Right atrium auricular region (tissue), 2 donors: Measurements from ENCODE around the gene NT5DC2. TPM values are rescaled to one million over a fixed set of nuclear protein-coding genes. Genes with fewer than 3 reads are reported as not detected.

Source experiments
- DNase-seq: peaks from one replicate; pipeline ENCODE4 v3.0.0-alpha.2; 2019; ENCODE audit warnings: low spot score
- H3K27ac ChIP-seq, 2 donors: fragments of 200-600 bp; sonication (generic); 1 replicate in 1 of 2; 2 replicates in 1 of 2; pipeline ENCODE4 v1.5.1; 2016 to 2019
- H3K27me3 ChIP-seq, 2 donors: fragments of 200-600 bp; sonication (generic); one replicate each; pipeline versions ENCODE4 v1.5.1 to v1.6.0; 2017 to 2019
- H3K36me3 ChIP-seq: fragments of 200-600 bp; sonication (generic); one replicate; pipeline ENCODE4 v1.5.1; 2016
- H3K4me1 ChIP-seq, 2 donors: fragments of 200-600 bp; sonication (generic); one replicate each; pipeline versions ENCODE4 v1.5.1 to v1.6.0; 2017 to 2019
- H3K4me3 ChIP-seq, 2 donors: fragments of 200-600 bp; sonication (generic); 1 replicate in 1 of 2; 2 replicates in 1 of 2; pipeline ENCODE4 v1.5.1; 2017 to 2019; ENCODE audit warnings: mild to moderate bottlenecking in 1 of 2, moderate library complexity in 1 of 2
- H3K9me3 ChIP-seq, 2 donors: fragments of 200-600 bp; sonication (generic); one replicate each; pipeline ENCODE4 v1.5.1; 2019
- total RNA-seq, 2 donors: library from RNA; depleted of rRNA; stranded (reverse); fragments of >200 nt; gene quantifications; one replicate each; pipeline ENCODE4 v1.1.0, GENCODE V29; 2016
- TF ChIP-seq, protein P1 (sequence below), 2 donors: fragments of 200-600 bp; sonication (generic); IDR thresholded peaks; one replicate each; pipeline ENCODE4 v1.5.1; 2019; ENCODE audit warnings: antibody characterized with exemption in 2 of 2

Gene NT5DC2
- total RNA-seq, 2 donors from 2014 or later, result 94.0 to 146 TPM

DNA sequence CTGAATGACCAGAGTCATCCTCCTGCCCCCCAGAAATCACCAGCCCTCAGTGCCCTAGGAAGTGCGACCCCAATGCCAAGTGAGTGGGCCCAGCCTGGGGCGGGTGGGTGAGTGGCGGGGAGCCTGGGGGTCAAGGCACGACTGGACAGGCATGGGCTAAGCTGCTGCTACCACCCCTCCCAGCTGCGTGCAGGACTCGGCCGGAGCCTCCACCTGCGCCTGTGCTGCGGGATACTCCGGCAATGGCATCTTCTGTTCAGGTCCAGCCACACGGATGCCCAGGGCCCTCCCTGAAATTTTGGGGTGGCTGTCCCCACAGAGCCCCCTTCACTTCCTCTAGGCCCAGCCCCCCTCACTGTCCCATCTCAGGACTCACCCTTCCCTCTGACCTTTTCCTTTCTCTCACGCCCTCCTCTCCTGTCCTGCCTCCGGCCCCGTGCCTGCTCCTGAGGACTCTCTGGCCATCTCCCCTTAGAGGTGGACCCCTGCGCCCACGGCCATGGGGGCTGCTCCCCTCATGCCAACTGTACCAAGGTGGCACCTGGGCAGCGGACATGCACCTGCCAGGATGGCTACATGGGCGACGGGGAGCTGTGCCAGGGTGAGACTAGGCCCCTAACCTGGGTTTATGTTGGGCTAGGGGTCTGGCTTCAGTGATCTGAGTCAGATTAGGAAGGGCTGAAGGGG is 17.0 kb downstream of the NT5DC2 start:
- TF ChIP-seq, protein P1, sequence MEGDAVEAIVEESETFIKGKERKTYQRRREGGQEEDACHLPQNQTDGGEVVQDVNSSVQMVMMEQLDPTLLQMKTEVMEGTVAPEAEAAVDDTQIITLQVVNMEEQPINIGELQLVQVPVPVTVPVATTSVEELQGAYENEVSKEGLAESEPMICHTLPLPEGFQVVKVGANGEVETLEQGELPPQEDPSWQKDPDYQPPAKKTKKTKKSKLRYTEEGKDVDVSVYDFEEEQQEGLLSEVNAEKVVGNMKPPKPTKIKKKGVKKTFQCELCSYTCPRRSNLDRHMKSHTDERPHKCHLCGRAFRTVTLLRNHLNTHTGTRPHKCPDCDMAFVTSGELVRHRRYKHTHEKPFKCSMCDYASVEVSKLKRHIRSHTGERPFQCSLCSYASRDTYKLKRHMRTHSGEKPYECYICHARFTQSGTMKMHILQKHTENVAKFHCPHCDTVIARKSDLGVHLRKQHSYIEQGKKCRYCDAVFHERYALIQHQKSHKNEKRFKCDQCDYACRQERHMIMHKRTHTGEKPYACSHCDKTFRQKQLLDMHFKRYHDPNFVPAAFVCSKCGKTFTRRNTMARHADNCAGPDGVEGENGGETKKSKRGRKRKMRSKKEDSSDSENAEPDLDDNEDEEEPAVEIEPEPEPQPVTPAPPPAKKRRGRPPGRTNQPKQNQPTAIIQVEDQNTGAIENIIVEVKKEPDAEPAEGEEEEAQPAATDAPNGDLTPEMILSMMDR (IDR thresholded peaks at IDR 0.05), result no peak
- Histone ChIP-seq H3K27ac (no peak overlapping the region), H3K4me1 (peaks cover 0 to 6% of the 10 kb centered on the region in 2 donors), H3K36me3 (no peaks in the 10 kb centered on the region), H3K4me3 (no peak overlapping the region), H3K27me3 (no peaks in the 10 kb centered on the region), H3K9me3 (no peaks in the 10 kb centered on the region)
- no peak for DNase-seq

DNA sequence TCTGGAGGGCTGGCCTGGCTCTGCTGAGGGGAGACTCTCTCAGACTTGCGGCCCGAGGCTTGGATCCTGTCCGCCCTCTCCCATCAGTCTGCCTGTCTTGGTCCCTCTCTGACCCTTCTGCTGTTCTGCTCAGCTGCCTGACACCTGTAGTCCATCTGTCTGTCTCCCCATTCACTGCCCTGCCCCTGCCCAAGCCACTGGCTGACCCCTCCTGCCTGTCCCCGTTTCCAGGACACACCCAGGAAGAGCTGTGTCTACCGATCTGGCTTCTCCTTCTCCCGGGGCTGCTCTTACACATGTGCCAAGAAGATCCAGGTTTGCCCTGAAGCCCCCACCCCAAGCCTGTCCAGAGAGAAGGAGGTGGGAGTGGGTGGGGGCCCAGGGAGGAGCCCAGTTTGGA is 18.5 kb downstream of the NT5DC2 start:
- no peaks in the 10 kb centered on the region for H3K36me3 ChIP-seq
- no peak for DNase-seq
- no peak overlapping the region for H3K4me3 ChIP-seq
- no peaks in the 10 kb centered on the region for H3K9me3 ChIP-seq
- no peaks in the 10 kb centered on the region for H3K27me3 ChIP-seq
- H3K27ac ChIP-seq, result no peak overlapping the region
- TF ChIP-seq, protein P1 (IDR thresholded peaks at IDR 0.05), result no peak
- H3K4me1 ChIP-seq, result peaks cover 0 to 6% of the 10 kb centered on the region in 2 donors

- H3K36me3 ChIP-seq, result no peaks in the 10 kb centered on the region
- H3K27ac ChIP-seq, result no peak overlapping the region
- H3K9me3 ChIP-seq, result no peaks in the 10 kb centered on the region
- H3K4me3 ChIP-seq, result no peak overlapping the region
- no peak for DNase-seq
- H3K27me3 ChIP-seq, result no peaks in the 10 kb centered on the region
- TF ChIP-seq, protein P1 (IDR thresholded peaks at IDR 0.05), result no peak
- peaks cover 0 to 6% of the 10 kb centered on the region in 2 donors for H3K4me1 ChIP-seq
Observed at GRCh38 chr3:52514576-52514975, 19.1 kb downstream of the NT5DC2 start.

DNA sequence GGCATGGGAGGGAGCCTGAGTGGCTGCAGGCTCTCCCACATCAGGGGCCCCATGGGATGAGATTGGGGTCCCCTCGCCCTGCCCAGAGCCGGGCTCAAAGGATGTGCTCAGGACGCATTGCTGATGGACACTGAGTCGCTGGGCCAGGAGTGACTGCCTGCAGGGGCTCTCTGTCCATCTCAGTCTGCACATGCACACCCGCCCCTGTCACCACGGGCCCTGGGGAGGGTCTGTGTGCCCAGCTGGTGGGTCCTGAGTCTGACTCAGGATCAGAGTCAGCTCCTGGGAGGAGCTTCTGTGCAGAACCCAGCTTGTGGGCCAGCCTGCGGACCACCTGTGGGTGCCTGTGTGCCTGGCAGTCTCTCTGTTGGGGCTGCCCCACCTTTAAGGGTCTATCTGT is 20.4 kb downstream of the NT5DC2 start:
- DNase-seq, result no peak
- H3K36me3 ChIP-seq, result no peaks in the 10 kb centered on the region
- no peaks in the 10 kb centered on the region for H3K27me3 ChIP-seq
- no peaks in the 10 kb centered on the region for H3K4me1 ChIP-seq
- H3K27ac ChIP-seq, result no peak overlapping the region
- H3K4me3 ChIP-seq, result no peak overlapping the region
- H3K9me3 ChIP-seq, result no peaks in the 10 kb centered on the region
- TF ChIP-seq, protein P1 (IDR thresholded peaks at IDR 0.05), result no peak

DNA sequence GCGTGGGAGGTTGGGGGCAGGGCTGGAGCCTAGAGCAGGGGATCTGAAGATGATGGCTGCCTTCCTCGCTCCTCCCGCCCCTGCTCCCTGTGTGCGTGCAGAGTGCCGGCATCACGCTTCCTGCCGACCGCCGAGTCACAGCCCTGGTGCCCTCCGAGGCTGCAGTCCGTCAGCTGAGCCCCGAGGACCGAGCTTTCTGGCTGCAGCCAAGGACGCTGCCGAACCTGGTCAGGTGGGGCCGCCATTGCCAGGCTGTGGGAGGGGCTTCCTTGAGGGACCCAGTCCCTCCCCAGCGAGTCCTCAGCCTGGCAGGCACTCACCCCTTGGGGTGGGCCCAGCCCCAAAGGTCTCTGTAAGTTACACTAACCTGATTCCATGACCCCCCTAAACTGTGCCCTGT is 20.9 kb downstream of the NT5DC2 start:
- DNase-seq, result no peak
- Histone ChIP-seq H3K36me3 (no peaks in the 10 kb centered on the region), H3K27me3 (no peaks in the 10 kb centered on the region), H3K9me3 (no peaks in the 10 kb centered on the region), H3K27ac (no peak overlapping the region), H3K4me3 (no peak overlapping the region), H3K4me1 (no peaks in the 10 kb centered on the region)
- TF ChIP-seq, protein P1 (IDR thresholded peaks at IDR 0.05), result no peak

GRCh38 chr3:52512105-52512504 is 21.6 kb downstream of the NT5DC2 start:
- Histone ChIP-seq H3K4me3 (no peak overlapping the region), H3K27me3 (no peaks in the 10 kb centered on the region), H3K36me3 (no peaks in the 10 kb centered on the region), H3K9me3 (no peaks in the 10 kb centered on the region), H3K27ac (no peak overlapping the region), H3K4me1 (no peaks in the 10 kb centered on the region)
- no peak for DNase-seq
- TF ChIP-seq, protein P1 (IDR thresholded peaks at IDR 0.05), result no peak
